Stimulated activated CD4-positive, alpha-beta T cell treated with anti-CD3 and anti-CD28 coated beads, TNF-alpha, amount 100 ng/mL, for 48 hours (primary cell): ENCODE data around the gene LRRC26.
A peak's percentile ranks its signal among the peaks of the same experiment; 100 is the strongest.

Source experiments
- DNase-seq, 3 donors: peaks; one replicate each; pipeline ENCODE4 v3.0.0-alpha.2; 2020; ENCODE audit warnings: low read depth in 3 of 3

LRRC26 gene

GRCh38 chr9:137167747-137168572 is 1.9 kb downstream of the LRRC26 start:
- no peak for DNase-seq

- DNase-seq, result no peak
Observed at GRCh38 chr9:137167277-137167746, 2.5 kb downstream of the LRRC26 start.

- DNase-seq, result no peak
Observed at GRCh38 chr9:137166380-137167229, 3.2 kb downstream of the LRRC26 start.

- DNase-seq, result no peak
Observed at GRCh38 chr9:137165250-137165836, 4.5 kb downstream of the LRRC26 start.

- DNase-seq, result no peak
Observed at GRCh38 chr9:137164370-137165249, 5.2 kb downstream of the LRRC26 start.

- no peak for DNase-seq
Observed at GRCh38 chr9:137163805-137164204, 6.0 kb downstream of the LRRC26 start.

GRCh38 chr9:137163365-137163715 is 6.5 kb downstream of the LRRC26 start:
- no peak for DNase-seq

GRCh38 chr9:137162505-137163364 is 7.1 kb downstream of the LRRC26 start:
- no peak for DNase-seq

- no peak for DNase-seq
Observed at GRCh38 chr9:137161558-137162486, 8.0 kb downstream of the LRRC26 start.

GRCh38 chr9:137160716-137161557 is 8.9 kb downstream of the LRRC26 start:
- no peak for DNase-seq

- DNase-seq, result no peak
Observed at GRCh38 chr9:137160054-137160425, 9.8 kb downstream of the LRRC26 start.

- DNase-seq, result no peak
Observed at GRCh38 chr9:137159105-137160053, 10.5 kb downstream of the LRRC26 start.

- no peak for DNase-seq
Observed at GRCh38 chr9:137158625-137159024, 11.2 kb downstream of the LRRC26 start.

GRCh38 chr9:137157618-137158415 is 12.0 kb downstream of the LRRC26 start:
- no peak for DNase-seq

- peak; percentile 47 to 52 (median 47) for DNase-seq
Observed at GRCh38 chr9:137156567-137157375, 13.1 kb downstream of the LRRC26 start.
